Measurements from ENCODE around the gene CLEC4A.
"Not testable (repeated sequence)": the region's sequence is repeated elsewhere in the genome, so short reads cannot be mapped to it uniquely, and the experiment has no call there.

The CLEC4A gene

GRCh38 chr12:8184206-8184605 lies 60.8 kb downstream of the CLEC4A start:
- not testable (repeated sequence) for H3K27me3 ChIP-seq (ENCODE audit: control insufficient read depth, low read length); H4K20me1 ChIP-seq (ENCODE audit: control insufficient read depth, insufficient read depth, low read depth, low read length); H3K9me2 ChIP-seq (replicated peaks; ENCODE audit: control insufficient read depth, low read length); H3K4me2 ChIP-seq (ENCODE audit: low read length); H3K36me3 ChIP-seq (ENCODE audit: control insufficient read depth, low read length); H3K9me3 ChIP-seq (ENCODE audit: control insufficient read depth, insufficient read depth, low read length); H3F3A ChIP-seq (ENCODE audit: control insufficient read depth, insufficient read depth); H3K79me2 ChIP-seq (ENCODE audit: control insufficient read depth, low read length); H3K27ac ChIP-seq (ENCODE audit: low read depth, low read length); H3K4me1 ChIP-seq (ENCODE audit: control insufficient read depth, low read length); H3K4me3 ChIP-seq (ENCODE audit: low read length)

GRCh38 chr12:8188088-8188487 lies 64.7 kb downstream of the CLEC4A start:
- H3F3A ChIP-seq (ENCODE audit: control insufficient read depth, insufficient read depth); H3K4me1 ChIP-seq (ENCODE audit: control insufficient read depth, low read length); H3K27me3 ChIP-seq (ENCODE audit: control insufficient read depth, low read length); H3K36me3 ChIP-seq (ENCODE audit: control insufficient read depth, low read length); H3K4me2 ChIP-seq (ENCODE audit: low read length); H3K4me3 ChIP-seq (ENCODE audit: low read length); H4K20me1 ChIP-seq (ENCODE audit: control insufficient read depth, insufficient read depth, low read depth, low read length); H3K9me2 ChIP-seq (replicated peaks; ENCODE audit: control insufficient read depth, low read length); H3K27ac ChIP-seq (ENCODE audit: low read depth, low read length); H3K9me3 ChIP-seq (ENCODE audit: control insufficient read depth, insufficient read depth, low read length); H3K79me2 ChIP-seq (ENCODE audit: control insufficient read depth, low read length): not testable (repeated sequence)
